Renal pelvis (tissue), 4 donors: ENCODE measurements around the gene CACNA2D3. TPM values are rescaled to one million over a fixed set of nuclear protein-coding genes. Genes with fewer than 3 reads are reported as not detected.

Experiments
- DNase-seq: peaks from one replicate; pipeline ENCODE4 v3.0.0-alpha.2; 2013
- polyA plus RNA-seq, 3 donors: library from polyadenylated mRNA; unstranded; fragments of 120-200 nt; gene quantifications; one replicate each; pipeline ENCODE4 v1.2.1, GENCODE V29; 2013; ENCODE audit not compliant: insufficient read length in 3 of 3

CACNA2D3 gene
- polyA plus RNA-seq, 3 donors, result 1.3 to 1.7 (median 1.6) TPM

GRCh38 chr3:54126551-54126950 lies 4.2 kb downstream of the CACNA2D3 start:
- no peak for DNase-seq

GRCh38 chr3:54127499-54128056 lies 5.2 kb downstream of the CACNA2D3 start:
- DNase-seq, result no peak

GRCh38 chr3:54131026-54131605 lies 8.8 kb downstream of the CACNA2D3 start:
- DNase-seq, result no peak

- DNase-seq, result no peak
Observed at GRCh38 chr3:54131890-54132289, 9.5 kb downstream of the CACNA2D3 start.

GRCh38 chr3:54132685-54133084 lies 10.3 kb downstream of the CACNA2D3 start:
- no peak for DNase-seq

- DNase-seq, result no peak
Observed at GRCh38 chr3:54133196-54133595, 10.8 kb downstream of the CACNA2D3 start.

- no peak for DNase-seq
Observed at GRCh38 chr3:54134155-54134554, 11.8 kb downstream of the CACNA2D3 start.

- DNase-seq, result no peak
Observed at GRCh38 chr3:54134713-54135112, 12.4 kb downstream of the CACNA2D3 start.

- no peak for DNase-seq
Observed at GRCh38 chr3:54137311-54137710, 15.0 kb downstream of the CACNA2D3 start.

- DNase-seq, result no peak
Observed at GRCh38 chr3:54138937-54139547, 16.7 kb downstream of the CACNA2D3 start.

- DNase-seq, result no peak
Observed at GRCh38 chr3:54139630-54140029, 17.3 kb downstream of the CACNA2D3 start.

- DNase-seq, result no peak
Observed at GRCh38 chr3:54144284-54144683, 21.9 kb downstream of the CACNA2D3 start.

- no peak for DNase-seq
Observed at GRCh38 chr3:54146506-54147239, 24.3 kb downstream of the CACNA2D3 start.

GRCh38 chr3:54150864-54151467 lies 28.6 kb downstream of the CACNA2D3 start:
- DNase-seq, result no peak

GRCh38 chr3:54153477-54153876 lies 31.1 kb downstream of the CACNA2D3 start:
- no peak for DNase-seq

- no peak for DNase-seq
Observed at GRCh38 chr3:54157860-54158259, 35.5 kb downstream of the CACNA2D3 start.

- DNase-seq, result no peak
Observed at GRCh38 chr3:54159917-54160316, 37.6 kb downstream of the CACNA2D3 start.

- DNase-seq, result no peak
Observed at GRCh38 chr3:54163441-54163840, 41.1 kb downstream of the CACNA2D3 start.

GRCh38 chr3:54164192-54164975 lies 42.0 kb downstream of the CACNA2D3 start:
- no peak for DNase-seq

- DNase-seq, result no peak
Observed at GRCh38 chr3:54165865-54166264, 43.5 kb downstream of the CACNA2D3 start.

GRCh38 chr3:54167999-54168398 lies 45.6 kb downstream of the CACNA2D3 start:
- no peak for DNase-seq

- DNase-seq, result no peak
Observed at GRCh38 chr3:54168451-54168850, 46.1 kb downstream of the CACNA2D3 start.
